Upper lobe of right lung (tissue), 1 donor: ENCODE results near the gene MAN2B2. TPM values are rescaled to one million over a fixed set of nuclear protein-coding genes. Genes with fewer than 3 reads are reported as not detected.

ENCODE experiments used
- ATAC-seq: fragments of 200-7000 bp; cut with Tn5 transposase; one replicate; pipeline ENCODE4 v1.9.1; 2020; ENCODE audit warnings: mild to moderate bottlenecking, moderate library complexity
- DNase-seq: peaks from one replicate; pipeline ENCODE4 v3.0.0-alpha.2; 2020
- H3K27ac ChIP-seq: fragments of 200-600 bp; one replicate; pipeline ENCODE4 v1.8.0; 2022
- H3K27me3 ChIP-seq: fragments of 200-600 bp; one replicate; pipeline ENCODE4 v1.8.0; 2022; ENCODE audit warnings: mild to moderate bottlenecking
- H3K36me3 ChIP-seq: fragments of 200-600 bp; one replicate; pipeline ENCODE4 v1.8.0; 2022
- H3K4me1 ChIP-seq: fragments of 200-600 bp; one replicate; pipeline ENCODE4 v1.8.0; 2022
- H3K4me3 ChIP-seq: fragments of 200-600 bp; one replicate; pipeline ENCODE4 v1.8.0; 2022; ENCODE audit warnings: mild to moderate bottlenecking
- H3K9me3 ChIP-seq: fragments of 200-600 bp; one replicate; pipeline ENCODE4 v1.8.0; 2022
- intact Hi-C: fragments of 100-400 bp; cut with DNase I; formaldehyde crosslinking; loops from one replicate; pipeline ENCODE4 v1.11.0; 2022
- total RNA-seq: library from RNA; stranded (reverse); fragmentation: NEBNext Ultra II Directional; extraction: Animal tissue kit (Norgen Biotek cat#: 25700); gene quantifications from one replicate; pipeline ENCODE4 v1.2.1, GENCODE V29; 2021
- TF ChIP-seq, protein P1 (sequence below): fragments of 200-600 bp; IDR thresholded peaks from one replicate; pipeline ENCODE4 v1.8.0; 2022; ENCODE audit warnings: antibody characterized with exemption
- donor health status: DM: no; HTN: yes; CAD: no; lungs with severe emphysema.

The MAN2B2 gene
- total RNA-seq, 1 donor from 2014 or later: 39.6 TPM

DNA sequence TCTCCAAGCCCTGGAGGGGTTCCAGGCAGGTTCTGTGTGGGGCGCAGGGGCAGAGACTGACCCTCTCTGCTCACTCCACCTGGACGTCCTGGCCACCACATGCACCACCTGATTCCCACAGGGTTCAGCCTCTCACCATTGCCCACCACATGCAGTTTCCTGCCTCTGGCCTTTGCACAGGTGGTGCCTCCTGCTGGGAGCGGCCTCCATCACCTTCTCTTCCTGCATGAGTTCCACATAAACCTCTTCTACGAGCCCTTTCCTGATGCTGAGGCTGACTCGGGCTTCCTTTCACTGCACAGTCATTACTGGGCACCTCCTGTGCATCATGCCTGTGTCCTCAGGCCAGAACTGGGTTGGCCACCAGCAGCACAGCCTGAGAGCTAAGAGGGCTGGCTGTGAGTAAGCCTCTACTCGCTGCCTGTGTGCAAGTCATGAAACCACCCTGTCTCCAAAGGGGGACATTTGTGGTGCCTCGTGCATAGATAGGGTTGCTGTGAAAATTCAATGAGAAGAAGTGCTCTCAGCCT, 19.9 kb downstream of the MAN2B2 start:
- no peak for DNase-seq

DNA sequence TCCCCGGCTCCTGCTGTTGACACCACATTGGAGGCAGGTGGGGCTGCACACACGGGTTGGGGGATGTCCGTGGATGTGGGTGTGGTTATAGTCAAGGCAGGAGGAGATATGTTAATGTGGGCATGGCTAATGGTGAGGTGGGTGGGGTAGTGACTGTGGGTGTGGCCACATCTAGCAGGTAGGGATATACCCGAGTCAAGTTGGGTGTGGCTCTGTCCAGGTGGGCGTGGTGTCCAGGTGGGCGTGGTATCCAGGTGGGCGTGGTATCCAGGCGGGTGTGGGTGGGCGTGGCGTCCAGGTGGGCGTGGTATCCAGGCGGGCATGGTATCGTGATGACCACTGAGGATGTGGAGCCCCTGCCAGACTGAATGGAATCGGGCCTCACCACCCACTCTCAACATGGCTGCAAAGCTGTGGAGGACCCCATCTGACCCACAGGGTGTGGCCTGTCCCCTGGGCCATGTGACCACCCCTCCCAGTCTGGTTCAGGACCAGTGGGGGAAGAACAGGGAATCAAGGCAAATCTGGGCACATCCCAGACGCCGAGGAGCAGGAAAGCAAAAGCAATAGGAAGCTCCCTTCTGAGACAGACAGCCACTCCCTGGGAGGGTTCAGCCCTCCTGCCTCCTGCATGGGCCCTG, 21.0 kb downstream of the MAN2B2 start:
- H3K27me3 ChIP-seq: no peaks in the 10 kb centered on the region
- peaks cover 39% of the 10 kb centered on the region for H3K36me3 ChIP-seq
- DNase-seq (no peak), ATAC-seq (no peak)
- H3K4me3 ChIP-seq: no peak overlapping the region
- no peaks in the 10 kb centered on the region for H3K9me3 ChIP-seq
- TF ChIP-seq, protein P1, sequence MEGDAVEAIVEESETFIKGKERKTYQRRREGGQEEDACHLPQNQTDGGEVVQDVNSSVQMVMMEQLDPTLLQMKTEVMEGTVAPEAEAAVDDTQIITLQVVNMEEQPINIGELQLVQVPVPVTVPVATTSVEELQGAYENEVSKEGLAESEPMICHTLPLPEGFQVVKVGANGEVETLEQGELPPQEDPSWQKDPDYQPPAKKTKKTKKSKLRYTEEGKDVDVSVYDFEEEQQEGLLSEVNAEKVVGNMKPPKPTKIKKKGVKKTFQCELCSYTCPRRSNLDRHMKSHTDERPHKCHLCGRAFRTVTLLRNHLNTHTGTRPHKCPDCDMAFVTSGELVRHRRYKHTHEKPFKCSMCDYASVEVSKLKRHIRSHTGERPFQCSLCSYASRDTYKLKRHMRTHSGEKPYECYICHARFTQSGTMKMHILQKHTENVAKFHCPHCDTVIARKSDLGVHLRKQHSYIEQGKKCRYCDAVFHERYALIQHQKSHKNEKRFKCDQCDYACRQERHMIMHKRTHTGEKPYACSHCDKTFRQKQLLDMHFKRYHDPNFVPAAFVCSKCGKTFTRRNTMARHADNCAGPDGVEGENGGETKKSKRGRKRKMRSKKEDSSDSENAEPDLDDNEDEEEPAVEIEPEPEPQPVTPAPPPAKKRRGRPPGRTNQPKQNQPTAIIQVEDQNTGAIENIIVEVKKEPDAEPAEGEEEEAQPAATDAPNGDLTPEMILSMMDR: no peak
- intact Hi-C loops: no loop called here
- H3K4me1 ChIP-seq: no peaks in the 10 kb centered on the region
- no peak overlapping the region for H3K27ac ChIP-seq

More for the DNA sequence above, 19.9 kb downstream of the MAN2B2 start:
- ATAC-seq: no peak
- Histone ChIP-seq H3K27ac (no peak overlapping the region), H3K4me1 (no peaks in the 10 kb centered on the region), H3K4me3 (no peak overlapping the region), H3K9me3 (no peaks in the 10 kb centered on the region), H3K27me3 (no peaks in the 10 kb centered on the region), H3K36me3 (peaks cover 30% of the 10 kb centered on the region)
- intact Hi-C loops: no loop called here
- TF ChIP-seq, protein P1: no peak

DNA sequence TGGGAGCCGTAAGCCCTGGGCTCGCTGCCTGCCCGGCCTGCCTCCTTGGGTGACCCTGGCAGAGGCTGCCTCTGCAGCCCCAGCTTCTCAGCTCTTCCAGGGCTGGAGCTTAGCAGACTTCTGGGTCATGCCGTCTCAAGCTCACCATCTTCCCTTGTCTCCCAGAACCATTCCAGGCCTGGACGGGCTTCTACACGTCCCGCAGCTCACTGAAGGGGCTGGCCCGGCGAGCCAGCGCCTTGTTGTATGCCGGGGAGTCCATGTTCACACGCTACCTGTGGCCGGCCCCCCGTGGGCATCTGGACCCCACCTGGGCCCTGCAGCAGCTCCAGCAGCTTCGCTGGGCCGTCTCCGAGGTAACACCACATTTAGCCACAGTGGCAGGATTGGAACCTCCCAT, 22.0 kb downstream of the MAN2B2 start:
- Histone ChIP-seq H3K27me3 (no peaks in the 10 kb centered on the region), H3K4me3 (no peak overlapping the region), H3K27ac (no peak overlapping the region), H3K4me1 (no peaks in the 10 kb centered on the region), H3K36me3 (peaks cover 39% of the 10 kb centered on the region), H3K9me3 (no peaks in the 10 kb centered on the region)
- TF ChIP-seq, protein P1: no peak
- intact Hi-C loops: no loop called here
- ATAC-seq (no peak), DNase-seq (no peak)

DNA sequence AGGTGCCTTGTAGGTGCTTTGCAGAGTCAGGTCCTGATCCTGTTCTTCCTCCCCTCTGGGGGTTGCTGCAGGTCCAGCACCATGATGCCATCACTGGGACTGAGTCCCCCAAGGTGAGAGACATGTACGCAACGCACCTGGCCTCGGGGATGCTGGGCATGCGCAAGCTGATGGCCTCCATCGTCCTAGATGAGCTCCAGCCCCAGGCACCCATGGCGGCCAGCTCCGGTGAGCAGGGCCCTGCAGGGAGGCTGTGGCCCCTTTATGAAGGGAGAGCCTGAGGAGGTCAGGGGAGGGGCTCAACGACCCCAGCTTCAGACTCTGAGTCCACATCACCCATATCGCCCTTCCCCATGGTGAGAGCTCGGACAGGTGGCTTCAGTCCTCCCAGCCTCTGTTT, 23.1 kb downstream of the MAN2B2 start:
- DNase-seq: no peak
- ATAC-seq: no peak
- Histone ChIP-seq H3K4me1 (no peaks in the 10 kb centered on the region), H3K27ac (no peak overlapping the region), H3K27me3 (no peaks in the 10 kb centered on the region), H3K36me3 (peaks cover 35% of the 10 kb centered on the region), H3K4me3 (no peak overlapping the region), H3K9me3 (no peaks in the 10 kb centered on the region)
- TF ChIP-seq, protein P1: no peak
- intact Hi-C loops: no loop called here

DNA sequence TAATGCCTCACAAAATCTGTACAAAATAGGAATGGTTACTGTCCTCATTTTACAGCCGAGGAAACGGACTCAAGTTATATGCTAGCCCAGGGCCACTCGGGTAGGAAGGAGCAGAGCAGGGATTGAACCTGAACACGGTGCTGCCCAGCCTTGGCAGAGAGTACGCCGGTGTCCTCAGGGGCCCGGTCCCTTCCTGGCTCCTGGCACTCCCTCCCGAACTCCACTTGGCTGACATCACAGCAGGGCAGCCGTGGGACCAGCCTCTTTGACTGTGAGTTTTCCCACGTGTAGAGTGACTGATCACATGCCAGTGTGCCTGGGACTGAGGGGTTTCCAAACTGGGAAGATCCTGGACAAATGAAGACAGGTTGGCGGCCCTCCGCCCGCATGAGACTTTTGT, 23.7 kb downstream of the MAN2B2 start:
- H3K4me3 ChIP-seq: no peak overlapping the region
- peaks cover 35% of the 10 kb centered on the region for H3K36me3 ChIP-seq
- intact Hi-C loops: no loop called here

More for the DNA sequence above, 23.7 kb downstream of the MAN2B2 start:
- ATAC-seq (no peak), DNase-seq (no peak)
- H3K27me3 ChIP-seq: no peaks in the 10 kb centered on the region
- H3K4me1 ChIP-seq: no peaks in the 10 kb centered on the region
- H3K27ac ChIP-seq: no peak overlapping the region
- H3K9me3 ChIP-seq: no peaks in the 10 kb centered on the region
- TF ChIP-seq, protein P1: no peak
